HepG2 (cell line): ENCODE data around the gene SLC25A33. TPM values are rescaled to one million over a fixed set of nuclear protein-coding genes. Genes with fewer than 3 reads are reported as not detected.

Experiments used
- ATAC-seq: fragments of 200-7000 bp; cut with Tn5 transposase; 3 replicates; pipeline ENCODE4 v1.9.1; 2020; ENCODE audit warnings: mild to moderate bottlenecking, moderate library complexity
- BruUV-seq: library from RNA; stranded (reverse); fragments of 400-500 nt; replicated peaks from 2 replicates; lab custom pipeline; 2021; lab: Mats Ljungman, UMichigan
- CTCF ChIA-PET: fragments of 300-600 bp; formaldehyde crosslinking; extraction: SDS; loops from one replicate; lab custom pipeline; 2021; ENCODE audit warnings: low total read pairs, inconsistent platforms, low intra/inter-chr PET ratio; lab: Yijun Ruan, JAX
- POLR2A ChIA-PET: fragments of 350-600 bp; sonication (Branson Sonifier 250); formaldehyde crosslinking; loops from one replicate; lab custom pipeline; 2020; ENCODE audit warnings: antibody characterized with exemption, inconsistent platforms; lab: Yijun Ruan, JAX
- DNase-seq: peaks from one replicate; pipeline ENCODE4 v3.0.0-alpha.2; 2015; ENCODE audit warnings: low spot score
- FAIRE-seq: peaks from 3 replicates; lab custom pipeline; 2011; peaks lifted over from hg19 to GRCh38; lab: Jason Lieb, UNC
- H2AFZ ChIP-seq: one replicate; pipeline ENCODE4 v1.6.1; 2011; ENCODE audit warnings: low read length, inconsistent platforms
- H3K27ac ChIP-seq: fragments of 300-600 bp; 3 replicates; pipeline ENCODE4 v1.8.0; 2011; ENCODE audit warnings: mixed run types, mild to moderate bottlenecking, mixed read lengths, low read length, inconsistent platforms; ENCODE audit not compliant: insufficient read depth; ENCODE audit errors: extremely low read length
- H3K27me3 ChIP-seq, 2 experiments: fragments of 200-600 bp in 1 of 2; 2 replicates in 1 of 2; 3 replicates in 1 of 2; pipeline versions ENCODE4 v1.6.0 to v1.8.0; 2011; ENCODE audit warnings: low read length in 2 of 2, mild to moderate bottlenecking in 2 of 2, moderate library complexity in 2 of 2, inconsistent platforms in 1 of 2; ENCODE audit not compliant: insufficient read depth in 2 of 2, control insufficient read depth in 1 of 2
- H3K36me3 ChIP-seq, 2 experiments: fragments of 200-600 bp in 1 of 2; replicated peaks in 1 of 2; 2 replicates in 1 of 2; 3 replicates in 1 of 2; pipeline versions ENCODE4 v1.5.1 to v1.8.0; 2011; ENCODE audit warnings: low read length in 2 of 2, inconsistent platforms in 1 of 2; ENCODE audit not compliant: insufficient read depth in 2 of 2, control insufficient read depth in 1 of 2
- H3K4me1 ChIP-seq: 2 replicates; pipeline ENCODE4 v1.5.1; 2012; ENCODE audit warnings: low read length, inconsistent platforms; ENCODE audit not compliant: insufficient read depth
- H3K4me2 ChIP-seq: 2 replicates; pipeline ENCODE4 v1.6.0; 2011; ENCODE audit warnings: low read depth, low read length, inconsistent platforms
- H3K4me3 ChIP-seq, 3 experiments: fragments of 200-600 bp in 1 of 3; sonication (generic), shearing (Covaris generic) in 1 of 3; replicated peaks in 1 of 3; 2 replicates each; pipeline ENCODE4 v1.5.1; 2011 to 2016; ENCODE audit warnings: low read length in 3 of 3, inconsistent platforms in 2 of 3, low read depth in 2 of 3, mild to moderate bottlenecking in 2 of 3, control low read depth in 1 of 3, mixed read lengths in 1 of 3; ENCODE audit not compliant: insufficient read depth in 1 of 3
- H3K79me2 ChIP-seq: one replicate; pipeline ENCODE4 v1.6.1; 2011; ENCODE audit warnings: low read length, inconsistent platforms; ENCODE audit not compliant: insufficient read depth
- H3K9ac ChIP-seq: 2 replicates; pipeline ENCODE4 v1.6.0; 2011; ENCODE audit warnings: mild to moderate bottlenecking, low read depth, low read length, inconsistent platforms; ENCODE audit not compliant: insufficient read depth
- H3K9me3 ChIP-seq: 2 replicates; pipeline ENCODE4 v1.5.1; 2012; ENCODE audit warnings: mild to moderate bottlenecking, low read length
- H4K20me1 ChIP-seq: 2 replicates; pipeline ENCODE4 v1.6.0; 2011; ENCODE audit warnings: inconsistent platforms, mild to moderate bottlenecking, low read length, moderate library complexity; ENCODE audit not compliant: insufficient read depth
- EP300 ChIP-seq, 3 experiments: sonication (generic) in 1 of 3; formaldehyde crosslinking in 1 of 3; IDR thresholded peaks; 2 replicates each; pipeline versions ENCODE4 v1.5.1 to v1.6.1; 2011 to 2020; ENCODE audit warnings: low read depth in 2 of 3, low read length in 2 of 3, borderline replicate concordance in 1 of 3, improper control_type of control experiment in 1 of 3, mild to moderate bottlenecking in 1 of 3, missing genetic modification reagents in 1 of 3, moderate library complexity in 1 of 3
- MEIS1 ChIP-seq: sonication (generic); formaldehyde crosslinking; IDR thresholded peaks from 2 replicates; pipeline ENCODE4 v1.9.0; 2021; ENCODE audit warnings: mild to moderate bottlenecking, missing genetic modification reagents, moderate library complexity, borderline replicate concordance
- MIER3 ChIP-seq: IDR thresholded peaks from 2 replicates; pipeline ENCODE4 v1.6.1; 2016; ENCODE audit warnings: missing compliant biosample characterization, borderline replicate concordance
- NFIB ChIP-seq: sonication (generic); formaldehyde crosslinking; IDR thresholded peaks from 2 replicates; pipeline ENCODE4 v1.9.0; 2021; ENCODE audit warnings: missing genetic modification reagents, mild to moderate bottlenecking, borderline replicate concordance
- SSRP1 ChIP-seq: IDR thresholded peaks from 2 replicates; pipeline ENCODE4 v1.6.1; 2016; ENCODE audit warnings: control low read depth
- STAG1 ChIP-seq: sonication (generic); formaldehyde crosslinking; IDR thresholded peaks from 2 replicates; pipeline ENCODE4 v1.4.0; 2020; ENCODE audit warnings: missing genetic modification reagents
- ZNF12 ChIP-seq: sonication (generic); formaldehyde crosslinking; IDR thresholded peaks from 2 replicates; pipeline ENCODE4 v1.5.0; 2020; ENCODE audit warnings: missing genetic modification reagents
- ZNF256 ChIP-seq: sonication (generic); formaldehyde crosslinking; conservative IDR thresholded peaks from 2 replicates; pipeline ENCODE4 v1.4.0; 2020; ENCODE audit warnings: missing genetic modification reagents
- ZNF367 ChIP-seq: sonication (generic); formaldehyde crosslinking; IDR thresholded peaks from 2 replicates; pipeline ENCODE4 v1.4.0; 2020; ENCODE audit warnings: missing genetic modification reagents, borderline replicate concordance
- ZNF549 ChIP-seq: sonication (generic); formaldehyde crosslinking; IDR thresholded peaks from 2 replicates; pipeline ENCODE4 v1.5.0; 2020; ENCODE audit warnings: missing genetic modification reagents
- ZNF605 ChIP-seq: sonication (generic); formaldehyde crosslinking; IDR thresholded peaks from 2 replicates; pipeline ENCODE4 v1.8.0; 2022; ENCODE audit warnings: mild to moderate bottlenecking, missing genetic modification reagents
- ZNF83 ChIP-seq: sonication (generic); formaldehyde crosslinking; IDR thresholded peaks from 2 replicates; pipeline ENCODE4 v1.4.0; 2020; ENCODE audit warnings: missing genetic modification reagents, mild to moderate bottlenecking, borderline replicate concordance
- ZXDC ChIP-seq: sonication (generic); formaldehyde crosslinking; IDR thresholded peaks from 2 replicates; pipeline ENCODE4 v1.5.0; 2020; ENCODE audit warnings: mild to moderate bottlenecking, missing genetic modification reagents
- WGBS: methylation state at CpG from one replicate; pipeline ENCODE4 v1.1.6; 2017; ENCODE audit warnings: low lambda C conversion rate; 5-methylcytosine and 5-hydroxymethylcytosine counted together
- in situ Hi-C: cut with HindIII; loops from 2 replicates; pipeline ENCODE4 v1.10.0; 2017; ENCODE audit warnings: low pct_unique_long_range_greater_than_20kb; ENCODE audit not compliant: extremely low pct_ligation_motif_present
- intact Hi-C: fragments of 100-400 bp; cut with micrococcal nuclease; formaldehyde crosslinking; loops from one replicate; pipeline ENCODE4 v1.10.0; 2022; ENCODE audit not compliant: unreplicated experiment
- polyA plus RNA-seq, 8 experiments: library from polyadenylated mRNA; depleted of rRNA in 3 of 8; stranded (reverse) in 7 of 8; unstranded in 1 of 8; fragments of >200 nt; fragmentation: Illumina TruSeq in 4 of 8; extraction: Trizol in 4 of 8; gene quantifications; 2 replicates each; pipeline versions ENCODE4 v1.2.1 to v1.2.3, GENCODE V29; 2011 to 2016; ENCODE audit warnings: low read depth in 4 of 8, missing spikeins in 1 of 8, mixed read lengths in 1 of 8; ENCODE audit not compliant: insufficient read depth in 1 of 8
- total RNA-seq, 5 experiments: library from RNA; depleted of rRNA; stranded (reverse); fragments of >200 nt; fragmentation: Illumina TruSeq; extraction: Trizol; gene quantifications; 2 replicates each; pipeline ENCODE4 v1.2.3, GENCODE V29; 2016; ENCODE audit warnings: low read depth in 1 of 5
- TF ChIP-seq, protein P1 (sequence below): sonication (generic); formaldehyde crosslinking; IDR thresholded peaks from 2 replicates; pipeline ENCODE4 v1.5.0; 2020; ENCODE audit warnings: mild to moderate bottlenecking, missing genetic modification reagents, moderate library complexity
- TF ChIP-seq, protein P2 (sequence below): sonication (generic); formaldehyde crosslinking; IDR thresholded peaks from 2 replicates; pipeline ENCODE4 v1.8.1; 2023; ENCODE audit warnings: missing genetic modification reagents, inconsistent platforms, borderline replicate concordance
- TF ChIP-seq, protein P3 (sequence below): sonication (generic); formaldehyde crosslinking; IDR thresholded peaks from 2 replicates; pipeline ENCODE4 v1.4.0; 2020; ENCODE audit warnings: missing genetic modification reagents

Gene SLC25A33
- total and polyA plus RNA-seq, 2 of the 13 experiments (the other 11 are each of a cell fraction or from before 2014, with no cell fraction given), result 15.4 to 50.3 TPM

DNA sequence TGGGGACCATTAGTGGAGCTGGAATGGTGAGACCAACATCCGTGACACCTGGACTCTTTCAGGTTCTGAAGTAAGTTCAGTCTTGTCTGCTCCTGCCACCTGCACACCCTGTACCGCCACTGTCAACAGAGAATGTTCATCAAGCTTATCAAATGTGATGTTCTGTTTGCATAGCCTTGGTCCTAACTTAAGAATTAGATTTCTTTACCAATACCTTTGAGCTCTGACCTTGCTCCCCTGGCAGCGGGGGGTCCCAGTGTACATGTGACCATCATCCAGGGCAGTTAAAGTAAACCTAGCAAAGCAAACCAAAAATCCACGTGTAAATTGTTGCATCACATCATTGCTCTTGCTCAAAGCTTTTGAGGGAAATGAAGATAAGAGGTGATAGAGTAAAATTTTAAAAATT, 14.5 kb downstream of the SLC25A33 start:
- intact Hi-C loops (no loop called here), in situ Hi-C loops (no loop called here)
- peak overlapping the region; percentile 84 for H3K27ac ChIP-seq
- ChIA-PET CTCF (no interaction called here), POLR2A (interaction anchor here (0.6 to 6.8 kb wide), 8 partner anchors 11 to 376 kb away, joined by 3 to 82 read pairs (median 4); partner anchors contain the start of gene SLC25A33)
- no TSS peak for BruUV-seq
- FAIRE-seq (peak; percentile 95), ATAC-seq (peak; percentile 78), DNase-seq (peak; percentile 95)
- peak overlapping the region; percentile 45 for H3K4me2 ChIP-seq
- H3K4me3 ChIP-seq, result no peak overlapping the region; a peak in 1 of 6 replicates
- 0% methylated on average over 4 of the region's 4 CpGs for WGBS
- H3K79me2 ChIP-seq, result peaks cover 75% of the 10 kb centered on the region
- H2AFZ ChIP-seq, result no peak overlapping the region
- H3K9ac ChIP-seq, result peak overlapping the region; percentile 36; the same call in 1 of the 2 replicates
- H3K27me3 ChIP-seq, result no peaks in the 10 kb centered on the region
- peaks cover 100% of the 10 kb centered on the region for H3K4me1 ChIP-seq
- no peaks in the 10 kb centered on the region for H3K9me3 ChIP-seq
- peaks cover 13 to 46% of the 10 kb centered on the region in 2 experiments for H3K36me3 ChIP-seq
- H4K20me1 ChIP-seq, result peaks cover 5% of the 10 kb centered on the region
- TF ChIP-seq ZNF256 (no peak), STAG1 (no peak), MIER3 (peak; percentile 93; the same call in 1 of the 2 replicates), ZNF605 (CRISPR knock-in tag) (peak; percentile 73; the same call in 1 of the 2 replicates), ZNF83 (CRISPR knock-in tag) (no peak; the same call in 1 of the 2 replicates), ZNF367 (no peak), SSRP1 (peak; percentile 74; the same call in 1 of the 2 replicates), ZNF12 (CRISPR knock-in tag) (peak; percentile 47; the same call in 1 of the 2 replicates), EP300 (IDR thresholded peaks at IDR 0.05; ENCODE audit: low read depth in 2 of 2, low read length in 2 of 2) (peak; percentile 68 to 99; a peak in 3 of 4 replicates), EP300 (CRISPR knock-in tag; IDR thresholded peaks at IDR 0.05; ENCODE audit: borderline replicate concordance) (peak; percentile 98), NFIB (CRISPR knock-in tag) (no peak), ZNF549 (CRISPR knock-in tag) (no peak), MEIS1 (no peak; the same call in 1 of the 2 replicates), ZXDC (CRISPR knock-in tag) (no peak)
- TF ChIP-seq, protein P1, sequence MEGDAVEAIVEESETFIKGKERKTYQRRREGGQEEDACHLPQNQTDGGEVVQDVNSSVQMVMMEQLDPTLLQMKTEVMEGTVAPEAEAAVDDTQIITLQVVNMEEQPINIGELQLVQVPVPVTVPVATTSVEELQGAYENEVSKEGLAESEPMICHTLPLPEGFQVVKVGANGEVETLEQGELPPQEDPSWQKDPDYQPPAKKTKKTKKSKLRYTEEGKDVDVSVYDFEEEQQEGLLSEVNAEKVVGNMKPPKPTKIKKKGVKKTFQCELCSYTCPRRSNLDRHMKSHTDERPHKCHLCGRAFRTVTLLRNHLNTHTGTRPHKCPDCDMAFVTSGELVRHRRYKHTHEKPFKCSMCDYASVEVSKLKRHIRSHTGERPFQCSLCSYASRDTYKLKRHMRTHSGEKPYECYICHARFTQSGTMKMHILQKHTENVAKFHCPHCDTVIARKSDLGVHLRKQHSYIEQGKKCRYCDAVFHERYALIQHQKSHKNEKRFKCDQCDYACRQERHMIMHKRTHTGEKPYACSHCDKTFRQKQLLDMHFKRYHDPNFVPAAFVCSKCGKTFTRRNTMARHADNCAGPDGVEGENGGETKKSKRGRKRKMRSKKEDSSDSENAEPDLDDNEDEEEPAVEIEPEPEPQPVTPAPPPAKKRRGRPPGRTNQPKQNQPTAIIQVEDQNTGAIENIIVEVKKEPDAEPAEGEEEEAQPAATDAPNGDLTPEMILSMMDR, result no peak
- TF ChIP-seq, protein P2, sequence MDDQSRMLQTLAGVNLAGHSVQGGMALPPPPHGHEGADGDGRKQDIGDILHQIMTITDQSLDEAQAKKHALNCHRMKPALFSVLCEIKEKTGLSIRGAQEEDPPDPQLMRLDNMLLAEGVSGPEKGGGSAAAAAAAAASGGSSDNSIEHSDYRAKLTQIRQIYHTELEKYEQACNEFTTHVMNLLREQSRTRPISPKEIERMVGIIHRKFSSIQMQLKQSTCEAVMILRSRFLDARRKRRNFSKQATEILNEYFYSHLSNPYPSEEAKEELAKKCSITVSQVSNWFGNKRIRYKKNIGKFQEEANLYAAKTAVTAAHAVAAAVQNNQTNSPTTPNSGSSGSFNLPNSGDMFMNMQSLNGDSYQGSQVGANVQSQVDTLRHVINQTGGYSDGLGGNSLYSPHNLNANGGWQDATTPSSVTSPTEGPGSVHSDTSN, result no peak
- TF ChIP-seq, protein P3, sequence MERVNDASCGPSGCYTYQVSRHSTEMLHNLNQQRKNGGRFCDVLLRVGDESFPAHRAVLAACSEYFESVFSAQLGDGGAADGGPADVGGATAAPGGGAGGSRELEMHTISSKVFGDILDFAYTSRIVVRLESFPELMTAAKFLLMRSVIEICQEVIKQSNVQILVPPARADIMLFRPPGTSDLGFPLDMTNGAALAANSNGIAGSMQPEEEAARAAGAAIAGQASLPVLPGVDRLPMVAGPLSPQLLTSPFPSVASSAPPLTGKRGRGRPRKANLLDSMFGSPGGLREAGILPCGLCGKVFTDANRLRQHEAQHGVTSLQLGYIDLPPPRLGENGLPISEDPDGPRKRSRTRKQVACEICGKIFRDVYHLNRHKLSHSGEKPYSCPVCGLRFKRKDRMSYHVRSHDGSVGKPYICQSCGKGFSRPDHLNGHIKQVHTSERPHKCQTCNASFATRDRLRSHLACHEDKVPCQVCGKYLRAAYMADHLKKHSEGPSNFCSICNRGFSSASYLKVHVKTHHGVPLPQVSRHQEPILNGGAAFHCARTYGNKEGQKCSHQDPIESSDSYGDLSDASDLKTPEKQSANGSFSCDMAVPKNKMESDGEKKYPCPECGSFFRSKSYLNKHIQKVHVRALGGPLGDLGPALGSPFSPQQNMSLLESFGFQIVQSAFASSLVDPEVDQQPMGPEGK (CRISPR knock-in tag), result peak; percentile 94
